OCI-LY1 (cell line): ENCODE results near the gene FAF1.
A peak's percentile ranks its signal among the peaks of the same experiment; 100 is the strongest.

Experiments used
- H2AFZ ChIP-seq: fragments of 200-600 bp; sonication (generic), shearing (Covaris generic); 2 replicates; pipeline ENCODE4 v1.6.0; 2014; ENCODE audit warnings: antibody characterized with exemption, mild to moderate bottlenecking, low read length
- H3F3A ChIP-seq: fragments of 200-600 bp; sonication (generic), shearing (Covaris generic); 2 replicates; pipeline ENCODE4 v1.6.0; 2014; ENCODE audit warnings: mild to moderate bottlenecking, antibody characterized with exemption, low read length, moderate library complexity; ENCODE audit not compliant: insufficient read depth
- H3K27ac ChIP-seq: fragments of 200-600 bp; sonication (generic); 2 replicates; pipeline ENCODE4 v1.5.1; 2014; ENCODE audit warnings: low read length, mixed run types, mild to moderate bottlenecking, low read depth; ENCODE audit not compliant: poor library complexity, severe bottlenecking
- H3K27me3 ChIP-seq: fragments of 200-600 bp; sonication (generic); 2 replicates; pipeline ENCODE4 v1.6.0; 2014; ENCODE audit warnings: antibody characterized with exemption, mild to moderate bottlenecking, low read length, moderate library complexity; ENCODE audit not compliant: insufficient read depth
- H3K36me3 ChIP-seq: fragments of 200-600 bp; sonication (generic); 2 replicates; pipeline ENCODE4 v1.6.1; 2014; ENCODE audit warnings: mild to moderate bottlenecking, antibody characterized with exemption, low read length, moderate library complexity, mixed read lengths; ENCODE audit not compliant: insufficient read depth
- H3K4me1 ChIP-seq: fragments of 200-600 bp; sonication (generic); 2 replicates; pipeline ENCODE4 v1.5.1; 2014; ENCODE audit warnings: mild to moderate bottlenecking, low read length, moderate library complexity; ENCODE audit not compliant: insufficient read depth, severe bottlenecking
- H3K4me2 ChIP-seq: fragments of 200-600 bp; sonication (generic), shearing (Covaris generic); 2 replicates; pipeline ENCODE4 v1.6.1; 2014; ENCODE audit warnings: low read length
- H3K4me3 ChIP-seq: fragments of 200-600 bp; sonication (generic); 2 replicates; pipeline ENCODE4 v1.5.1; 2014; ENCODE audit warnings: low read length, low read depth, mild to moderate bottlenecking, mixed read lengths; ENCODE audit not compliant: poor library complexity, severe bottlenecking
- H3K79me2 ChIP-seq: fragments of 200-600 bp; shearing (Covaris generic); 2 replicates; pipeline ENCODE4 v1.6.1; 2016; ENCODE audit warnings: mixed run types, low read length, mixed read lengths; ENCODE audit not compliant: insufficient read depth
- H3K9ac ChIP-seq: fragments of 200-600 bp; sonication (generic), shearing (Covaris generic); 2 replicates; pipeline ENCODE4 v1.6.1; 2014; ENCODE audit warnings: mild to moderate bottlenecking, low read length, mixed read lengths
- H3K9me2 ChIP-seq: fragments of 200-600 bp; sonication (generic), shearing (Covaris generic); 2 replicates; pipeline ENCODE4 v1.6.1; 2014; ENCODE audit warnings: low read depth, mild to moderate bottlenecking, low read length, mixed read lengths
- H3K9me3 ChIP-seq: fragments of 200-600 bp; shearing (Covaris generic); 2 replicates; pipeline ENCODE4 v1.6.1; 2014; ENCODE audit warnings: low read length, mixed read lengths
- H4K20me1 ChIP-seq: fragments of 200-600 bp; sonication (generic), shearing (Covaris generic); 2 replicates; pipeline ENCODE4 v1.6.0; 2016; ENCODE audit warnings: mild to moderate bottlenecking, low read length; ENCODE audit not compliant: insufficient read depth
- EZH2 ChIP-seq: fragments of 200-600 bp; sonication (generic), shearing (Covaris generic); IDR thresholded peaks from 2 replicates; pipeline ENCODE4 v1.8.0; 2017; ENCODE audit warnings: borderline replicate concordance, mixed run types, mild to moderate bottlenecking, antibody characterized with exemption, low read length, moderate library complexity, mixed read lengths
- TF ChIP-seq, protein P1 (sequence below): fragments of 200-600 bp; sonication (generic), shearing (Covaris generic); IDR thresholded peaks from 2 replicates; pipeline ENCODE4 v1.5.1; 2017; ENCODE audit warnings: mild to moderate bottlenecking, antibody characterized with exemption, low read length, moderate library complexity, mixed read lengths

FAF1 gene

GRCh38 chr1:50978852-50979781, 19.1 kb upstream of the FAF1 start:
- peaks cover 67% of the 10 kb centered on the region for H3K4me1 ChIP-seq
- no peaks in the 10 kb centered on the region for H3F3A ChIP-seq
- peak overlapping the region; percentile 99 for H3K9ac ChIP-seq
- peaks cover 76% of the 10 kb centered on the region for H3K79me2 ChIP-seq
- no peaks in the 10 kb centered on the region for H3K9me2 ChIP-seq
- peak overlapping the region; percentile 89 for H3K4me3 ChIP-seq
- peak overlapping the region; percentile 95 for H3K27ac ChIP-seq
- no peaks in the 10 kb centered on the region for H3K9me3 ChIP-seq
- peak overlapping the region; percentile 88 for H3K4me2 ChIP-seq
- H3K36me3 ChIP-seq: peaks cover 10% of the 10 kb centered on the region; the same call in 1 of the 2 replicates
- no peaks in the 10 kb centered on the region for H3K27me3 ChIP-seq
- H2AFZ ChIP-seq: no peak overlapping the region
- no peak for TF ChIP-seq EZH2
- TF ChIP-seq, protein P1, sequence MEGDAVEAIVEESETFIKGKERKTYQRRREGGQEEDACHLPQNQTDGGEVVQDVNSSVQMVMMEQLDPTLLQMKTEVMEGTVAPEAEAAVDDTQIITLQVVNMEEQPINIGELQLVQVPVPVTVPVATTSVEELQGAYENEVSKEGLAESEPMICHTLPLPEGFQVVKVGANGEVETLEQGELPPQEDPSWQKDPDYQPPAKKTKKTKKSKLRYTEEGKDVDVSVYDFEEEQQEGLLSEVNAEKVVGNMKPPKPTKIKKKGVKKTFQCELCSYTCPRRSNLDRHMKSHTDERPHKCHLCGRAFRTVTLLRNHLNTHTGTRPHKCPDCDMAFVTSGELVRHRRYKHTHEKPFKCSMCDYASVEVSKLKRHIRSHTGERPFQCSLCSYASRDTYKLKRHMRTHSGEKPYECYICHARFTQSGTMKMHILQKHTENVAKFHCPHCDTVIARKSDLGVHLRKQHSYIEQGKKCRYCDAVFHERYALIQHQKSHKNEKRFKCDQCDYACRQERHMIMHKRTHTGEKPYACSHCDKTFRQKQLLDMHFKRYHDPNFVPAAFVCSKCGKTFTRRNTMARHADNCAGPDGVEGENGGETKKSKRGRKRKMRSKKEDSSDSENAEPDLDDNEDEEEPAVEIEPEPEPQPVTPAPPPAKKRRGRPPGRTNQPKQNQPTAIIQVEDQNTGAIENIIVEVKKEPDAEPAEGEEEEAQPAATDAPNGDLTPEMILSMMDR: no peak
- H4K20me1 ChIP-seq: no peaks in the 10 kb centered on the region

- Histone ChIP-seq H3K4me1 (peaks cover 67% of the 10 kb centered on the region), H3K9me2 (no peaks in the 10 kb centered on the region), H3K36me3 (peaks cover 18% of the 10 kb centered on the region; the same call in 1 of the 2 replicates), H3K27me3 (no peaks in the 10 kb centered on the region), H3K4me2 (peak overlapping the region; percentile 88), H3K9me3 (no peaks in the 10 kb centered on the region), H3K9ac (peak overlapping the region; percentile 99), H3K4me3 (peak overlapping the region; percentile 89), H3K79me2 (peaks cover 76% of the 10 kb centered on the region), H2AFZ (no peak overlapping the region), H3K27ac (peak overlapping the region; percentile 95), H4K20me1 (no peaks in the 10 kb centered on the region), H3F3A (no peaks in the 10 kb centered on the region)
- TF ChIP-seq EZH2: no peak
- TF ChIP-seq, protein P1: no peak
Measured at GRCh38 chr1:50978144-50978851, 18.2 kb upstream of the FAF1 start.

GRCh38 chr1:50977575-50978143, 17.6 kb upstream of the FAF1 start:
- Histone ChIP-seq H3K4me1 (peaks cover 67% of the 10 kb centered on the region), H2AFZ (no peak overlapping the region), H3K9me2 (no peaks in the 10 kb centered on the region), H3K79me2 (peaks cover 76% of the 10 kb centered on the region), H3K9ac (peak overlapping the region; percentile 99), H3K27ac (peak overlapping the region; percentile 95), H3K36me3 (peaks cover 25% of the 10 kb centered on the region; the same call in 1 of the 2 replicates), H3K4me3 (peak overlapping the region; percentile 89), H3K4me2 (peak overlapping the region; percentile 89), H3K27me3 (no peaks in the 10 kb centered on the region), H3K9me3 (no peaks in the 10 kb centered on the region), H4K20me1 (no peaks in the 10 kb centered on the region), H3F3A (no peaks in the 10 kb centered on the region)
- no peak for TF ChIP-seq EZH2
- TF ChIP-seq, protein P1: no peak
